GM23338 (cell line): ENCODE results near the gene SKP1. TPM values are rescaled to one million over a fixed set of nuclear protein-coding genes. Genes with fewer than 3 reads are reported as not detected.

Experiments used
- ATAC-seq: fragments of 200-7000 bp; cut with Tn5 transposase; 3 replicates; pipeline ENCODE4 v1.9.1; 2020
- DNase-seq: peaks from one replicate; pipeline ENCODE4 v3.0.0-alpha.2; 2015; ENCODE audit warnings: low spot score
- H2AFZ ChIP-seq: fragments of 200-600 bp; sonication (generic); 2 replicates; pipeline ENCODE4 v1.8.0; 2016; ENCODE audit warnings: antibody characterized with exemption, mild to moderate bottlenecking, moderate library complexity
- H3F3A ChIP-seq: fragments of 200-600 bp; sonication (generic); replicated peaks from 2 replicates; pipeline ENCODE4 v1.8.0; 2017; ENCODE audit warnings: antibody characterized with exemption, mixed run types, low read depth
- H3K27ac ChIP-seq: fragments of 200-600 bp; sonication (generic); 2 replicates; pipeline ENCODE4 v1.6.1; 2016; ENCODE audit warnings: low read depth
- H3K27me3 ChIP-seq: fragments of 200-600 bp; sonication (generic); 2 replicates; pipeline ENCODE4 v1.8.0; 2016; ENCODE audit warnings: mild to moderate bottlenecking, mixed run types, moderate library complexity; ENCODE audit not compliant: insufficient read depth
- H3K36me3 ChIP-seq: fragments of 200-600 bp; sonication (generic); 2 replicates; pipeline ENCODE4 v1.8.0; 2016; ENCODE audit warnings: mild to moderate bottlenecking; ENCODE audit not compliant: insufficient read depth
- H3K4me1 ChIP-seq: fragments of 200-600 bp; sonication (generic); 2 replicates; pipeline ENCODE4 v1.8.0; 2016; ENCODE audit warnings: mild to moderate bottlenecking, moderate library complexity; ENCODE audit not compliant: insufficient read depth
- H3K4me2 ChIP-seq: fragments of 200-600 bp; sonication (generic); 2 replicates; pipeline ENCODE4 v1.7.1; 2017; ENCODE audit warnings: mixed run types
- H3K4me3 ChIP-seq: fragments of 200-600 bp; sonication (generic); 2 replicates; pipeline ENCODE4 v1.6.1; 2016; ENCODE audit warnings: mixed run types
- H3K79me2 ChIP-seq: fragments of 200-600 bp; sonication (generic); replicated peaks from 2 replicates; pipeline ENCODE4 v1.8.0; 2017; ENCODE audit warnings: mild to moderate bottlenecking; ENCODE audit not compliant: insufficient read depth
- H3K9me2 ChIP-seq: fragments of 200-600 bp; sonication (generic); 2 replicates; pipeline ENCODE4 v1.8.0; 2017; ENCODE audit not compliant: insufficient read depth
- H4K20me1 ChIP-seq: fragments of 200-600 bp; sonication (generic); replicated peaks from 2 replicates; pipeline ENCODE4 v1.8.0; 2017; ENCODE audit warnings: mild to moderate bottlenecking; ENCODE audit not compliant: insufficient read depth
- H3K27ac Mint-ChIP-seq: 2 replicates; pipeline ENCODE4 v1.8.0; 2020; ENCODE audit warnings: inconsistent platforms, mild to moderate bottlenecking, moderate library complexity, mixed read lengths
- H3K27me3 Mint-ChIP-seq: 3 replicates; pipeline ENCODE4 v1.8.0; 2022; ENCODE audit warnings: low read depth, mild to moderate bottlenecking, moderate library complexity, mixed read lengths, inconsistent platforms; ENCODE audit not compliant: insufficient read depth, poor library complexity
- H3K36me3 Mint-ChIP-seq: 3 replicates; pipeline ENCODE4 v1.8.0; 2021; ENCODE audit warnings: low read depth, mild to moderate bottlenecking, inconsistent platforms, moderate library complexity, mixed read lengths
- H3K4me1 Mint-ChIP-seq: 3 replicates; pipeline ENCODE4 v1.8.0; 2020; ENCODE audit warnings: mild to moderate bottlenecking, inconsistent platforms, mixed read lengths
- H3K4me3 Mint-ChIP-seq: 3 replicates; pipeline ENCODE4 v1.8.0; 2021; ENCODE audit warnings: moderate library complexity, mild to moderate bottlenecking, inconsistent platforms, mixed read lengths
- H3K9me3 Mint-ChIP-seq: 3 replicates; pipeline ENCODE4 v1.8.0; 2020; ENCODE audit warnings: moderate library complexity, mild to moderate bottlenecking, inconsistent platforms, mixed read lengths
- CREB1 ChIP-seq: fragments of 250-450 bp; sonication (Bioruptor Pico); IDR thresholded peaks from 2 replicates; pipeline ENCODE4 v1.5.0; 2020; ENCODE audit warnings: low read depth, mild to moderate bottlenecking, moderate library complexity
- ETS1 ChIP-seq: IDR thresholded peaks from 2 replicates; pipeline ENCODE4 v1.6.1; 2016; ENCODE audit warnings: antibody characterized with exemption
- EZH2phosphoT487 ChIP-seq: fragments of 200-600 bp; sonication (generic); IDR thresholded peaks from one replicate; pipeline ENCODE4 v1.8.1; 2018; ENCODE audit warnings: antibody characterized with exemption; ENCODE audit not compliant: unreplicated experiment
- NANOG ChIP-seq: IDR thresholded peaks from 2 replicates; pipeline ENCODE4 v1.6.1; 2016; ENCODE audit warnings: antibody characterized with exemption, borderline replicate concordance
- POLR2AphosphoS5 ChIP-seq: IDR thresholded peaks from 2 replicates; pipeline ENCODE4 v1.6.1; 2016; ENCODE audit warnings: antibody characterized with exemption, low read depth
- ZNF331 ChIP-seq: fragments of 250-450 bp; sonication (Bioruptor Pico); IDR thresholded peaks from 2 replicates; pipeline ENCODE4 v1.5.0; 2020; ENCODE audit warnings: low read depth, mild to moderate bottlenecking, moderate library complexity
- ZNF462 ChIP-seq: fragments of 250-450 bp; sonication (Bioruptor Pico); IDR thresholded peaks from 2 replicates; pipeline ENCODE4 v1.5.0; 2020; ENCODE audit warnings: mild to moderate bottlenecking, moderate library complexity
- polyA plus RNA-seq: library from polyadenylated mRNA; unstranded; fragments of >200 nt; fragmentation: Nextera tagmentation; extraction: Ambion mirVana; gene quantifications from 2 replicates; pipeline ENCODE4 v1.2.1, GENCODE V29; 2016
- total RNA-seq: library from RNA; depleted of rRNA; stranded (reverse); fragments of >200 nt; shearing (Covaris generic); gene quantifications from 2 replicates; pipeline ENCODE4 v1.2.3, GENCODE V29; 2014
- TF ChIP-seq, protein P1 (sequence below), 2 experiments: fragments of 200-600 bp in 1 of 2; sonication (generic) in 1 of 2; conservative IDR thresholded peaks; 2 replicates each; pipeline versions ENCODE4 v1.5.1 to v1.6.1; 2016 to 2017; ENCODE audit warnings: antibody characterized with exemption in 2 of 2, low read depth in 2 of 2, mild to moderate bottlenecking in 2 of 2, moderate library complexity in 1 of 2

Gene SKP1
- total and polyA plus RNA-seq, 2 experiments from 2014 or later = 244 to 440 TPM

DNA sequence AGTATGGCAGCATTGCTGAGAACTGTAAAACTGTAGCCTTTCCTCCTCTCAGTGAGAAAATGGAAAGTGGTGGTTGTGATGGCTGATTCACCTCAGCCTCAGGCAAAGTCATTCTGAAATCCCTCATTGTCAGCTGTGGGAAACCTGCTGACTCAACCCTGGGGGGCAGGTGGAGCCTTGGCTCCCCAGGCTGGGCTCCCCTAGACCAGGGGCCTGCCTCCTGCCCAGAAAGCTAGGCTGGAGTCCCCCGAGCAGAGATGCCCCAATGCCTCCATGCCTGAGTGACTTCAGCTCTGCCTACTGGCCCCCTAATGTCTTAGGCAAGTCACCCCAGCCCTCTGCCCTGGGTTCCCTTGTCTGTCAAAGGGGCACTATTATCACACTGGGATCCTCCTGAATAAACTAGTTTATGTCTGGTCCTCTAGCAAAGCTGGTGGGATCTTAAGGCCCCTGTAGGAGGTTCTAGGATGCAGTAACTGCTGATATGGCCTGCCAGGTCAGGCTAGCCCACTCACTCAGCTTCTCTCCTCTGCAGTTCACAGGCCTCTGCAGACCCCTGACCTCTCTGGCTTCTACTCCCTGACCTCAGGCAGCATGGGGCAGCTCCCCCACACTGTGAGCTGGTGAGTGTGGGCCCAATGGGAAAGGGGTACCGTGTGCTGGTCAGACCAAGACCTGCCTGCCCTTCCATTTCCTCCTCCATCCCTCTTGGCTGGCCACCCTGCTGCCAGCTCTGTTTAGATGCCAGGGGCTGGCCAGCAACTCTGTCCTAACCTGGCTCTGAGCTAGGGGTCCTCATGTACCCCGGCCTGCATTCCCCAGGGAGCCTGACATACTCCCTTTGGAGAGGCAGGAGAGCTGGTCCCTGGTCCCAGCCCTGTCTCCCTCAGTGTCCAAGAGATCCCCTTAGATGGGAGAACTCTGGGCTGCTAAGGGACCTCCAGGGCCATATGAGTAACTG, 38.1 kb downstream of the SKP1 start:
- Histone ChIP-seq H4K20me1 (peaks cover 20% of the 10 kb centered on the region), H2AFZ (no peak overlapping the region), H3F3A (peaks cover 3% of the 10 kb centered on the region; the same call in 1 of the 2 replicates), H3K4me1 (peaks cover 15% of the 10 kb centered on the region; the same call in 1 of the 2 replicates), H3K79me2 (no peaks in the 10 kb centered on the region; the same call in 1 of the 2 replicates), H3K9me2 (no peaks in the 10 kb centered on the region), H3K4me2 (no peak overlapping the region), H3K4me3 (no peak overlapping the region), H3K27me3 (no peaks in the 10 kb centered on the region), H3K27ac (no peak overlapping the region), H3K36me3 (no peaks in the 10 kb centered on the region)
- H3K27ac Mint-ChIP-seq = no peak overlapping the region
- peaks cover 13% of the 10 kb centered on the region for H3K36me3 Mint-ChIP-seq
- no peak overlapping the region for H3K4me3 Mint-ChIP-seq
- ATAC-seq (no peak), DNase-seq (no peak)
- TF ChIP-seq, protein P1, sequence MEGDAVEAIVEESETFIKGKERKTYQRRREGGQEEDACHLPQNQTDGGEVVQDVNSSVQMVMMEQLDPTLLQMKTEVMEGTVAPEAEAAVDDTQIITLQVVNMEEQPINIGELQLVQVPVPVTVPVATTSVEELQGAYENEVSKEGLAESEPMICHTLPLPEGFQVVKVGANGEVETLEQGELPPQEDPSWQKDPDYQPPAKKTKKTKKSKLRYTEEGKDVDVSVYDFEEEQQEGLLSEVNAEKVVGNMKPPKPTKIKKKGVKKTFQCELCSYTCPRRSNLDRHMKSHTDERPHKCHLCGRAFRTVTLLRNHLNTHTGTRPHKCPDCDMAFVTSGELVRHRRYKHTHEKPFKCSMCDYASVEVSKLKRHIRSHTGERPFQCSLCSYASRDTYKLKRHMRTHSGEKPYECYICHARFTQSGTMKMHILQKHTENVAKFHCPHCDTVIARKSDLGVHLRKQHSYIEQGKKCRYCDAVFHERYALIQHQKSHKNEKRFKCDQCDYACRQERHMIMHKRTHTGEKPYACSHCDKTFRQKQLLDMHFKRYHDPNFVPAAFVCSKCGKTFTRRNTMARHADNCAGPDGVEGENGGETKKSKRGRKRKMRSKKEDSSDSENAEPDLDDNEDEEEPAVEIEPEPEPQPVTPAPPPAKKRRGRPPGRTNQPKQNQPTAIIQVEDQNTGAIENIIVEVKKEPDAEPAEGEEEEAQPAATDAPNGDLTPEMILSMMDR (conservative IDR thresholded peaks at IDR 0.05; ENCODE audit: low read depth in 2 of 2) = no peak
- no peak for TF ChIP-seq POLR2AphosphoS5
- TF ChIP-seq ETS1 = no peak
- no peak for TF ChIP-seq EZH2phosphoT487
- no peak for TF ChIP-seq ZNF331
- no peak for TF ChIP-seq CREB1 (CRISPR knock-in tag)
- no peak for TF ChIP-seq NANOG
- no peaks in the 10 kb centered on the region for H3K9me3 Mint-ChIP-seq
- peaks cover 5% of the 10 kb centered on the region for H3K27me3 Mint-ChIP-seq
- H3K4me1 Mint-ChIP-seq = peaks cover 16% of the 10 kb centered on the region

GRCh38 chr5:134136771-134137170, 40.0 kb downstream of the SKP1 start:
- H3K79me2 ChIP-seq = no peaks in the 10 kb centered on the region; the same call in 1 of the 2 replicates
- ATAC-seq (no peak), DNase-seq (no peak)
- H3F3A ChIP-seq = peaks cover 3% of the 10 kb centered on the region; the same call in 1 of the 2 replicates
- H2AFZ ChIP-seq = no peak overlapping the region
- 0 out of 2 replicates have a peak overlapping the region, but pooled peaks have one; percentile 26 for H3K27ac ChIP-seq
- H3K27ac Mint-ChIP-seq = no peak overlapping the region
- no peak overlapping the region for H3K4me2 ChIP-seq
- H3K4me3 ChIP-seq = no peak overlapping the region
- H3K4me1 ChIP-seq = peaks cover 22% of the 10 kb centered on the region; the same call in 1 of the 2 replicates
- H3K27me3 Mint-ChIP-seq = peaks cover 5% of the 10 kb centered on the region
- no peak overlapping the region for H3K4me3 Mint-ChIP-seq
- H3K27me3 ChIP-seq = no peaks in the 10 kb centered on the region
- H3K9me3 Mint-ChIP-seq = no peaks in the 10 kb centered on the region
- H4K20me1 ChIP-seq = peaks cover 25% of the 10 kb centered on the region
- H3K36me3 Mint-ChIP-seq = peaks cover 6% of the 10 kb centered on the region; the same call in 1 of the 3 replicates
- H3K9me2 ChIP-seq = no peaks in the 10 kb centered on the region
- H3K4me1 Mint-ChIP-seq = peaks cover 26% of the 10 kb centered on the region
- no peaks in the 10 kb centered on the region for H3K36me3 ChIP-seq
- TF ChIP-seq, protein P1 (conservative IDR thresholded peaks at IDR 0.05; ENCODE audit: low read depth in 2 of 2) = no peak
- TF ChIP-seq ZNF462 (CRISPR knock-in tag) (no peak), CREB1 (CRISPR knock-in tag) (no peak)
